Measurements from ENCODE around the gene ADCY2.

Gene ADCY2

GRCh38 chr5:7445831-7446230 lies 49.9 kb downstream of the ADCY2 start:
- Mint-ChIP-seq H3K4me3 (no peak overlapping the region), H3K27ac (no peak overlapping the region), H3K36me3 (ENCODE audit: low read depth) (no peaks in the 10 kb centered on the region), H3K27me3 (no peaks in the 10 kb centered on the region), H3K4me1 (no peaks in the 10 kb centered on the region), H3K9me3 (peaks cover 7% of the 10 kb centered on the region)
- no peak for ATAC-seq
- no peak for DNase-seq

GRCh38 chr5:7446913-7447312 lies 51.0 kb downstream of the ADCY2 start:
- DNase-seq = no peak
- H3K4me3 Mint-ChIP-seq = no peak overlapping the region
- H3K27ac Mint-ChIP-seq = no peak overlapping the region
- no peaks in the 10 kb centered on the region for H3K27me3 Mint-ChIP-seq
- no peaks in the 10 kb centered on the region for H3K36me3 Mint-ChIP-seq (ENCODE audit: low read depth)
- no peaks in the 10 kb centered on the region for H3K4me1 Mint-ChIP-seq
- no peak for ATAC-seq
- H3K9me3 Mint-ChIP-seq = peaks cover 7% of the 10 kb centered on the region

DNA sequence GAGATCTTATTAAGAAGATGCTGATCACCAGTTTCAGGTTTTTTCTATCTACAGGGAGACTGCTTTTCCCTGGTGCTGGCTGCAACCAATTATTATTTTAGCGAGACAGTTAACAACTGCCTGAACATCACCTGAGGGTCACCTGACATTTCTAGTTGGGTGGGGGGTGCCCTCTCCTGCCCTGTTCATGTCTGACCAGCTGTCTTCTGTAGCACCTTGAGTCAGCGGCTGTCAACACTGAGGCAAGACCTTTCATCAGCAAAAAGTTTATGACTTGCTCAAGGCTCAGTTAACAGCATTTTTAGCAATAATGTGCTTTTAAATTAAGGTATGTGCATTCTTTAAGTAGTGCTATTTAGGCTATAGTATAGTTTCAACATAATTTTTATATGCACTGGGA lies 58.0 kb downstream of the ADCY2 start:
- Mint-ChIP-seq H3K27me3 (no peaks in the 10 kb centered on the region), H3K4me1 (no peaks in the 10 kb centered on the region), H3K9me3 (peaks cover 4% of the 10 kb centered on the region), H3K36me3 (ENCODE audit: low read depth) (no peaks in the 10 kb centered on the region), H3K27ac (no peak overlapping the region), H3K4me3 (no peak overlapping the region)
- no peak for ATAC-seq
- DNase-seq = no peak

DNA sequence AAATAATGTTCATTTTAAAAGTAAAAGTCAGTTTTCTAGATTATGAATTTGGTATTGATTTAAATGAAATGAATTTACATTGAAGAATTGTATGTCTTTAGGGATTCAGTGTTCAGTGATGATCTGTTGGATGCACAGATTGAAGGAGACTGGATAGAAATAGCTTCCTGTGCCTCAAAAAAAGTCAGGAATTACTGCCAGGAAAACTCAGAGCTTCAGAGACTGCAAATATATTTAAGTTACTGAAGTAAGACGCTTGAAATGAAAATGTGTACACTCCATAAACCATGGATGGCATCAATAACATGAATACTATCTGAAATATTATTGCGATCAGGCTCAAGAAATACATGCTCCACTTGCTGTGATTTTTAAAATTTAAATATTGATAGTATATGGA lies 60.3 kb downstream of the ADCY2 start:
- H3K27me3 Mint-ChIP-seq = no peaks in the 10 kb centered on the region
- H3K36me3 Mint-ChIP-seq (ENCODE audit: low read depth) = no peaks in the 10 kb centered on the region
- H3K27ac Mint-ChIP-seq = no peak overlapping the region
- H3K4me1 Mint-ChIP-seq = no peaks in the 10 kb centered on the region
- H3K9me3 Mint-ChIP-seq = peaks cover 4% of the 10 kb centered on the region
- ATAC-seq (no peak), DNase-seq (no peak)
- no peak overlapping the region for H3K4me3 Mint-ChIP-seq

GRCh38 chr5:7461371-7461770 lies 65.4 kb downstream of the ADCY2 start:
- H3K36me3 Mint-ChIP-seq (ENCODE audit: low read depth) = no peaks in the 10 kb centered on the region
- no peak overlapping the region for H3K27ac Mint-ChIP-seq

DNA sequence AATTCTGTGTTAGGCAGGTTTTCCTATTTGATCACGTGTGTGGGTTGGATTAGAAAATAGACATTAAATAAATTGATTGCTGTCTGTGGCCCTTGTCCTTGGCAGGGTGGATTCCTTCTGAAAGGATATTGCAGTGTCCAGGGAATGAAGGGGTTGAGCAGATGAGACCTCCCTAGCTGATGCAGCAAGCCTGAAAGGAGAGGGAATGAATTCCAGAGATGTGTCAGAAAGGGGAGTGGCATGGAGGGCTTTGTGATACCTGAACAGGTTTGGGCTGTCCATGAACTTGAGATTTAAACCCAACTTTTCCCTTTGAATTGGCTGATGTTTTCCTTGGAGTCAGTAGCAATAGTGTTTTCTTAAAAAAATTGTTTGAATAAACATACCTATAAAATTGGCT lies 66.8 kb downstream of the ADCY2 start:
- ATAC-seq = no peak
- H3K9me3 Mint-ChIP-seq = no peaks in the 10 kb centered on the region
- H3K4me3 Mint-ChIP-seq = no peak overlapping the region
- H3K36me3 Mint-ChIP-seq (ENCODE audit: low read depth) = no peaks in the 10 kb centered on the region
- H3K27me3 Mint-ChIP-seq = no peaks in the 10 kb centered on the region
- H3K27ac Mint-ChIP-seq = no peak overlapping the region
- no peaks in the 10 kb centered on the region for H3K4me1 Mint-ChIP-seq
- DNase-seq = no peak

More at GRCh38 chr5:7461371-7461770, 65.4 kb downstream of the ADCY2 start:
- Mint-ChIP-seq H3K4me1 (no peaks in the 10 kb centered on the region), H3K9me3 (no peaks in the 10 kb centered on the region), H3K27me3 (no peaks in the 10 kb centered on the region), H3K4me3 (no peak overlapping the region)
- DNase-seq (no peak), ATAC-seq (no peak)

DNA sequence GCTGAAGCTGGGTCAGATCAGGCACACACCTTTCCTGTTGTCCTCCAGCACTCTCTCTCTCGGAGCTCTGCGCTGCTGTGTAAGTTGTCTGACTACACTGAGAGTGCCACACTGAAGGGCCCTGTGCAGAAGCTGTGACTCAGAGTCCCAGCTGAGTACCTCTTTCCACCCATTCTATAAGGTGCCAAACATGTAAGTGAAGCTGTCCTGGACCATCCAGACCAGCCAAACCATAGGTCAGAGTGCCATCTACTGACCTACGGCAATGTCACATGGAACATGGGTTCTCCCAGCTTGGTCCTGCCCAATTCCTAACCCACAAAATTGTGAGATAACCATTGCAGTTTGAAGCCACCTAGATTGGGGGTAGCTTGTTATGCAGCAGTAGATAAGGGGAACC lies 68.2 kb downstream of the ADCY2 start:
- DNase-seq = no peak

GRCh38 chr5:7467179-7467578 lies 71.2 kb downstream of the ADCY2 start:
- no peak for ATAC-seq

More for the DNA sequence above, 68.2 kb downstream of the ADCY2 start:
- Mint-ChIP-seq H3K4me3 (no peak overlapping the region), H3K9me3 (no peaks in the 10 kb centered on the region), H3K27ac (no peak overlapping the region), H3K36me3 (ENCODE audit: low read depth) (no peaks in the 10 kb centered on the region), H3K27me3 (no peaks in the 10 kb centered on the region), H3K4me1 (no peaks in the 10 kb centered on the region)
- no peak for ATAC-seq

GRCh38 chr5:7468742-7469141 lies 72.8 kb downstream of the ADCY2 start:
- no peak for ATAC-seq
- H3K9me3 Mint-ChIP-seq = peaks cover 18% of the 10 kb centered on the region
- no peaks in the 10 kb centered on the region for H3K27me3 Mint-ChIP-seq
- H3K36me3 Mint-ChIP-seq (ENCODE audit: low read depth) = no peaks in the 10 kb centered on the region
- H3K27ac Mint-ChIP-seq = no peak overlapping the region
- DNase-seq = no peak
- no peaks in the 10 kb centered on the region for H3K4me1 Mint-ChIP-seq
- H3K4me3 Mint-ChIP-seq = no peak overlapping the region

More at GRCh38 chr5:7467179-7467578, 71.2 kb downstream of the ADCY2 start:
- no peak for DNase-seq
- no peaks in the 10 kb centered on the region for H3K27me3 Mint-ChIP-seq
- H3K4me1 Mint-ChIP-seq = no peaks in the 10 kb centered on the region
- no peak overlapping the region for H3K27ac Mint-ChIP-seq
- H3K4me3 Mint-ChIP-seq = no peak overlapping the region
- no peaks in the 10 kb centered on the region for H3K36me3 Mint-ChIP-seq (ENCODE audit: low read depth)
- peaks cover 7% of the 10 kb centered on the region for H3K9me3 Mint-ChIP-seq

GRCh38 chr5:7471710-7472109 lies 75.8 kb downstream of the ADCY2 start:
- ATAC-seq (no peak), DNase-seq (no peak)
- H3K9me3 Mint-ChIP-seq = peaks cover 25% of the 10 kb centered on the region
- no peaks in the 10 kb centered on the region for H3K4me1 Mint-ChIP-seq
- H3K36me3 Mint-ChIP-seq (ENCODE audit: low read depth) = no peaks in the 10 kb centered on the region
- no peak overlapping the region for H3K27ac Mint-ChIP-seq
- no peak overlapping the region for H3K4me3 Mint-ChIP-seq
- H3K27me3 Mint-ChIP-seq = peaks cover 4% of the 10 kb centered on the region

DNA sequence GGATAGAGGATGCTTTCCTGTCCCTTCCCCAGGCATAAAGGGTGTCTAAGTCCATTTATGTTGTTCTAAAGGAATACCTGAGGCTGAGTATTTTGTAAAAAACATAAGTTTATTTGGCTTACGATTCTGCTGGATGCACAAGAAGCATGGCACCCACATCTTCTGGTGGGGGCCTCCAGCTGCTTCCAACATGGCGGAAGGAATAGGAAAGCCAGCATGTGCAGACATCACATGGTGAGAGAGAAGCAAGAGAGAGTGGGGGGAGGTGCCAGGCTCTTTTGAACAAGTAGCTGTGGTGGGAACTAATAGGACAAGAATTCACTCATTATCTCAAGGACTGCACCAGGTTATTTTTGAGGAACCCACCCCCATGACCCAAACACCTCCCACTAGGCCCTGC lies 77.2 kb downstream of the ADCY2 start:
- ATAC-seq (no peak), DNase-seq (no peak)
- Mint-ChIP-seq H3K36me3 (ENCODE audit: low read depth) (no peaks in the 10 kb centered on the region), H3K4me1 (no peaks in the 10 kb centered on the region), H3K27ac (no peak overlapping the region), H3K9me3 (peaks cover 25% of the 10 kb centered on the region), H3K4me3 (no peak overlapping the region), H3K27me3 (peaks cover 4% of the 10 kb centered on the region)

GRCh38 chr5:7473668-7474215 lies 77.8 kb downstream of the ADCY2 start:
- Mint-ChIP-seq H3K36me3 (ENCODE audit: low read depth) (no peaks in the 10 kb centered on the region), H3K9me3 (peaks cover 25% of the 10 kb centered on the region), H3K4me3 (no peak overlapping the region), H3K4me1 (no peaks in the 10 kb centered on the region), H3K27ac (no peak overlapping the region), H3K27me3 (peaks cover 4% of the 10 kb centered on the region)
- DNase-seq (no peak), ATAC-seq (no peak)

DNA sequence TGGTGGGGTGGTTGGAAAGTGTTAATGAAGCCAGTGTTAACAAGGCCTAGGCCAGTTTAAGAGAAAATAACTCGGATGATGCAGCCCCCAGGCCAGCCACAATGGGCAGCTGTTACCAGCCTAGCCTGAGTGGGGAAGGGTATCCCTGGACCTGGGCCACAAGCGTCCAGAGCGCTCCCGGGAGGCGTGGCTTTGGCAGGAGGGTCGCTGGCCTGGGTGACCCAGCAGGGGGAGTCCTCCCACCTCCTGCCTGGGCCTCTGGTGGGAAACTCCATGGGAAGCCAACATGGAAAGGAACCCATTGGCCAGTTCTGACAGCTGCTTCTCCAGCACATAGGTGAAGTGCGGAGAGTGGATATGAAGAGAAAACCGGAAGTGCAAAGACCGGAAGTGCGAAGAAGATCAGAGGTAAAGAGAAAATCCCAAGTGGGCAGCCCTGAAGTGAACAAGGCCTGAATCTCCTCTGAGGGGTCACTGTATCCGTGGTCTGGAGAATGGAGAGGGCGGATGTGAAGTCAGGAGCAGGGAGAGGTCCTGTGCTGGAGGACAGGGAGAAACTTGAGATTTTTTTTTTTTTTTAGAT lies 79.0 kb downstream of the ADCY2 start:
- DNase-seq (no peak), ATAC-seq (no peak)
- peaks cover 25% of the 10 kb centered on the region for H3K9me3 Mint-ChIP-seq
- no peaks in the 10 kb centered on the region for H3K36me3 Mint-ChIP-seq (ENCODE audit: low read depth)
- H3K27ac Mint-ChIP-seq = no peak overlapping the region
- H3K4me1 Mint-ChIP-seq = no peaks in the 10 kb centered on the region
- H3K27me3 Mint-ChIP-seq = peaks cover 4% of the 10 kb centered on the region
- no peak overlapping the region for H3K4me3 Mint-ChIP-seq

- Mint-ChIP-seq H3K36me3 (ENCODE audit: low read depth) (no peaks in the 10 kb centered on the region), H3K27ac (no peak overlapping the region)
- ATAC-seq = no peak
Measured at GRCh38 chr5:7478459-7478858, 82.5 kb downstream of the ADCY2 start.

GRCh38 chr5:7488734-7489133 lies 92.8 kb downstream of the ADCY2 start:
- peaks cover 10% of the 10 kb centered on the region for H3K9me3 Mint-ChIP-seq
- ATAC-seq = no peak
- H3K4me3 Mint-ChIP-seq = no peak overlapping the region
- no peaks in the 10 kb centered on the region for H3K4me1 Mint-ChIP-seq
- no peak for DNase-seq
- H3K27me3 Mint-ChIP-seq = no peaks in the 10 kb centered on the region
- no peaks in the 10 kb centered on the region for H3K36me3 Mint-ChIP-seq (ENCODE audit: low read depth)
- H3K27ac Mint-ChIP-seq = no peak overlapping the region

More at GRCh38 chr5:7478459-7478858, 82.5 kb downstream of the ADCY2 start:
- Mint-ChIP-seq H3K9me3 (peaks cover 8% of the 10 kb centered on the region), H3K4me1 (no peaks in the 10 kb centered on the region), H3K27me3 (peaks cover 4% of the 10 kb centered on the region), H3K4me3 (no peak overlapping the region)
- DNase-seq = no peak

DNA sequence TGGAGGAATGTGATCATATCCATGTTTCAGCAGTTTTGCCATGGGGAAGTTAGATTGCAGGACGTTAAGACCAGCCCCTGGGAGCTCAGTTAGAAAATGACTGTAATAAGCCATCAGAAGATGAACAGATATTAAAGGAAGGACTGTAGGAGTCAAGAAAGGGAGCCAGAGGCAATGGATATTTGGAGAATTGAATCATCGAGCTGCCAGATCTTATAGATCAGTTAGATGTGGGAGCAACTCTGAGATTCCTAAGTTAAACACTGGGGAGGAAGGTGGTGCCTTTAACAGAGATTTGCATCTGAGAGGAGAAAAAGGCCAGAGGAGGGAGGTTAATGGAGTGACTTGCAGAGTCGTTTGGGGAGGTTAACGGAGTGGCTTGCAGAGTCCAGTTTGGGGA lies 96.4 kb downstream of the ADCY2 start:
- no peaks in the 10 kb centered on the region for H3K4me1 Mint-ChIP-seq
- H3K36me3 Mint-ChIP-seq (ENCODE audit: low read depth) = no peaks in the 10 kb centered on the region
- H3K4me3 Mint-ChIP-seq = no peak overlapping the region
- H3K9me3 Mint-ChIP-seq = peaks cover 10% of the 10 kb centered on the region
- no peak overlapping the region for H3K27ac Mint-ChIP-seq
- no peak for DNase-seq
- ATAC-seq = no peak
- H3K27me3 Mint-ChIP-seq = no peaks in the 10 kb centered on the region
